ENCODE measurements around the gene FGF11. TPM values are rescaled to one million over a fixed set of nuclear protein-coding genes. Genes with fewer than 3 reads are reported as not detected.

The FGF11 gene
- total and polyA plus RNA-seq, 2 of the 13 experiments (the other 11 are each of a cell fraction or from before 2014, with no cell fraction given), result 0.20 to 7.6 TPM

GRCh38 chr17:7407485-7408251 lies 31.6 kb upstream of the FGF11 start, which contains the start of gene NLGN2:
TSS of gene NLGN2 (plus strand) at chr17:7407845. CDS start at chr17:7408256, 411 bp downstream.
- DNase-seq (ENCODE audit: low spot score) (no peak), ATAC-seq (no peak), FAIRE-seq (no peak)
- no peaks in the 10 kb centered on the region for H3K9me3 ChIP-seq (ENCODE audit: low read length)
- H4K20me1 ChIP-seq (ENCODE audit: insufficient read depth, low read length), result no peaks in the 10 kb centered on the region
- no peak for TF ChIP-seq ZNF775 (CRISPR knock-in tag; IDR thresholded peaks at IDR 0.05; ENCODE audit: borderline replicate concordance)
- no peak for TF ChIP-seq GFI1 (CRISPR knock-in tag; IDR thresholded peaks at IDR 0.05; ENCODE audit: borderline replicate concordance)
- no peak for TF ChIP-seq FOXA3 (CRISPR knock-in tag; IDR thresholded peaks at IDR 0.05)
- H3K27ac ChIP-seq (ENCODE audit: extremely low read length, insufficient read depth, low read length), result no peak within 1 kb of the TSS
- H3K4me3 ChIP-seq (replicated peaks in 1 of 3; ENCODE audit: insufficient read depth in 1 of 3, low read depth in 2 of 3, low read length in 3 of 3), result no peak within 1 kb of the TSS
- H3K9ac ChIP-seq (ENCODE audit: insufficient read depth, low read depth, low read length), result no peak within 1 kb of the TSS
- POLR2A ChIA-PET, result no interaction called here
- H3K4me1 ChIP-seq (ENCODE audit: insufficient read depth, low read length), result peaks cover 16% of the 10 kb centered on the region
- H3K36me3 ChIP-seq (replicated peaks in 1 of 2; ENCODE audit: control insufficient read depth in 1 of 2, insufficient read depth in 2 of 2, low read length in 2 of 2), result 0 out of 5 replicates have a peak, but pooled peaks cover 0 to 2% of the 10 kb centered on the region in 2 experiments
- H3K79me2 ChIP-seq (ENCODE audit: insufficient read depth, low read length), result peaks cover 3% of the 10 kb centered on the region
- no peak within 1 kb of the TSS for H2AFZ ChIP-seq (ENCODE audit: low read length)
- in situ Hi-C loops (cut with HindIII; ENCODE audit: extremely low pct_ligation_motif_present, low pct_unique_long_range_greater_than_20kb), result no loop called here
- CTCF ChIA-PET (ENCODE audit: low intra/inter-chr PET ratio, low total read pairs), result no interaction called here
- WGBS (ENCODE audit: low lambda C conversion rate), result 84% methylated on average over 12 of the region's 12 CpGs
- no peak within 1 kb of the TSS; the same call in 1 of the 2 replicates for H3K4me2 ChIP-seq (ENCODE audit: low read depth, low read length)
- no TSS peak for BruUV-seq (replicated peaks)
- intact Hi-C loops (cut with micrococcal nuclease; ENCODE audit: unreplicated experiment), result no loop called here
- H3K27me3 ChIP-seq (ENCODE audit: control insufficient read depth in 1 of 2, insufficient read depth in 2 of 2, low read length in 2 of 2), result no peaks in the 10 kb centered on the region; a peak in 1 of 5 replicates

GRCh38 chr17:7408252-7408727 lies 31.0 kb upstream of the FGF11 start:
- peaks cover 10% of the 10 kb centered on the region for H3K4me1 ChIP-seq (ENCODE audit: insufficient read depth, low read length)
- H3K9me3 ChIP-seq (ENCODE audit: low read length), result no peaks in the 10 kb centered on the region
- no peaks in the 10 kb centered on the region; a peak in 1 of 5 replicates for H3K27me3 ChIP-seq (ENCODE audit: control insufficient read depth in 1 of 2, insufficient read depth in 2 of 2, low read length in 2 of 2)
- POLR2A ChIA-PET, result no interaction called here
- H2AFZ ChIP-seq (ENCODE audit: low read length), result no peak overlapping the region
- H3K79me2 ChIP-seq (ENCODE audit: insufficient read depth, low read length), result no peaks in the 10 kb centered on the region
- no peaks in the 10 kb centered on the region for H4K20me1 ChIP-seq (ENCODE audit: insufficient read depth, low read length)
- no peak overlapping the region for H3K4me3 ChIP-seq (replicated peaks in 1 of 3; ENCODE audit: insufficient read depth in 1 of 3, low read depth in 2 of 3, low read length in 3 of 3)
- no TSS peak for BruUV-seq (replicated peaks)
- ATAC-seq, result no peak
- H3K4me2 ChIP-seq (ENCODE audit: low read depth, low read length), result no peak overlapping the region
- in situ Hi-C loops (cut with HindIII; ENCODE audit: extremely low pct_ligation_motif_present, low pct_unique_long_range_greater_than_20kb), result no loop called here
- no peak overlapping the region for H3K27ac ChIP-seq (ENCODE audit: extremely low read length, insufficient read depth, low read length)
- TF ChIP-seq MTA1 (CRISPR knock-in tag; IDR thresholded peaks at IDR 0.05; ENCODE audit: borderline replicate concordance) (no peak), ZKSCAN5 (CRISPR knock-in tag; IDR thresholded peaks at IDR 0.05) (no peak)
- no peak for DNase-seq (ENCODE audit: low spot score)
- H3K9ac ChIP-seq (ENCODE audit: insufficient read depth, low read depth, low read length), result no peak overlapping the region
- CTCF ChIA-PET (ENCODE audit: low intra/inter-chr PET ratio, low total read pairs), result no interaction called here
- H3K36me3 ChIP-seq (replicated peaks in 1 of 2; ENCODE audit: control insufficient read depth in 1 of 2, insufficient read depth in 2 of 2, low read length in 2 of 2), result 0 out of 5 replicates have a peak, but pooled peaks cover 0 to 2% of the 10 kb centered on the region in 2 experiments
- intact Hi-C loops (cut with micrococcal nuclease; ENCODE audit: unreplicated experiment), result no loop called here
- FAIRE-seq, result no peak
- 98% methylated on average over 52 of the region's 58 CpGs for WGBS (ENCODE audit: low lambda C conversion rate)

Measured in HepG2 (cell line).